Measurements from ENCODE around the gene SIRT7. TPM values are rescaled to one million over a fixed set of nuclear protein-coding genes. Genes with fewer than 3 reads are reported as not detected.
A peak's percentile ranks its signal among the peaks of the same experiment; 100 is the strongest.

SIRT7 gene
- total RNA-seq, 6 experiments from 2014 or later, result 16.2 to 20.7 (median 18.5) TPM

DNA sequence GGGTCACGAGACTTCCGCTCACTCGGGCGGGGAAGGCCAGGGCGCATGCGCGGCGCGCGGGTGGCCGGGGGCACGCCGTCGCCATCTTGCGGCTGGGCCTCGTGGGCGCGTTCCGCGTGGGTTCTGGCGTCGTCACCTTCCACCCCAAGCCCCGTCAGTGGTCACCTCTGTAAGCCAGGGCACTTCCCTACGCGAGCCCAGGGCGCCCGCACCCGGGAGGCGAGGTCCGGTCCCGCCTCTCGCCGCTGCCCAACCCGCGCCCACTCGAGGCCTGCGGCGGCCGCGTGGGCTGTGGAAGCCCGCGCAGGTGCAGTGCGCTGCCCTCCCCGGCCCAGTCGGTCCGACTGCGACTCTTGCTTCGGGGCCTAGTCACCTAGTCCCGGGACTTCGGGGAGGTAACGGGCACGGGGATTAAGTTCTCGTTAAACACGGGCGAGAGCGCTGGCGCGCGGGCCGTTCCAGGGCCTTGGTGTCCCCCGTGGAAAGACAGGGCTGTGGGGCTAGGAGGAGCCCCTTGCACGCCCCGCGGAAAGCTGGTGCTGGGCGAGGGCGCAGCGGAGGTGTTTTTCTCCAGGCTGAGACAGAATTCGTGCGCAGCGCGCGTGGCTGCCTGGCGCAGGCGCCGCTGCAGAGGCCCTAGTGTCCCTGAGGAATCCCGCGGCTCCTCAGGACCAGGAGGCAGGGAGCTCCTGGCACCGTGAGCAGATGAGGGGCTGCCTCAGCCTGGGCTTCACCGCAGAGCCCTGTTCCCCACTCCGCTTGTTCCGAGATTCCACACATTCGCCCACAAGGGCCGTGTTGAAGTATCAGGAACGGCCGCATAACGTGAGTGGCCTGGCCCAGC lies 46.4 kb downstream of the SIRT7 start:
- TF ChIP-seq, protein P1, sequence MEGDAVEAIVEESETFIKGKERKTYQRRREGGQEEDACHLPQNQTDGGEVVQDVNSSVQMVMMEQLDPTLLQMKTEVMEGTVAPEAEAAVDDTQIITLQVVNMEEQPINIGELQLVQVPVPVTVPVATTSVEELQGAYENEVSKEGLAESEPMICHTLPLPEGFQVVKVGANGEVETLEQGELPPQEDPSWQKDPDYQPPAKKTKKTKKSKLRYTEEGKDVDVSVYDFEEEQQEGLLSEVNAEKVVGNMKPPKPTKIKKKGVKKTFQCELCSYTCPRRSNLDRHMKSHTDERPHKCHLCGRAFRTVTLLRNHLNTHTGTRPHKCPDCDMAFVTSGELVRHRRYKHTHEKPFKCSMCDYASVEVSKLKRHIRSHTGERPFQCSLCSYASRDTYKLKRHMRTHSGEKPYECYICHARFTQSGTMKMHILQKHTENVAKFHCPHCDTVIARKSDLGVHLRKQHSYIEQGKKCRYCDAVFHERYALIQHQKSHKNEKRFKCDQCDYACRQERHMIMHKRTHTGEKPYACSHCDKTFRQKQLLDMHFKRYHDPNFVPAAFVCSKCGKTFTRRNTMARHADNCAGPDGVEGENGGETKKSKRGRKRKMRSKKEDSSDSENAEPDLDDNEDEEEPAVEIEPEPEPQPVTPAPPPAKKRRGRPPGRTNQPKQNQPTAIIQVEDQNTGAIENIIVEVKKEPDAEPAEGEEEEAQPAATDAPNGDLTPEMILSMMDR (IDR thresholded peaks at IDR 0.05), result peak; percentile 65
- no peaks in the 10 kb centered on the region for H3K9me3 Mint-ChIP-seq
- DNase-seq, result peak; percentile 88
- peak overlapping the region; percentile 83 for H3K4me3 Mint-ChIP-seq
- H3K27ac Mint-ChIP-seq, result peak overlapping the region; percentile 88
- peaks cover 31% of the 10 kb centered on the region for H3K4me1 Mint-ChIP-seq (ENCODE audit: low read depth)
- peaks cover 36% of the 10 kb centered on the region for H3K27me3 Mint-ChIP-seq (ENCODE audit: insufficient read depth)
- H3K36me3 Mint-ChIP-seq (ENCODE audit: low read depth), result peaks cover 14% of the 10 kb centered on the region

DNA sequence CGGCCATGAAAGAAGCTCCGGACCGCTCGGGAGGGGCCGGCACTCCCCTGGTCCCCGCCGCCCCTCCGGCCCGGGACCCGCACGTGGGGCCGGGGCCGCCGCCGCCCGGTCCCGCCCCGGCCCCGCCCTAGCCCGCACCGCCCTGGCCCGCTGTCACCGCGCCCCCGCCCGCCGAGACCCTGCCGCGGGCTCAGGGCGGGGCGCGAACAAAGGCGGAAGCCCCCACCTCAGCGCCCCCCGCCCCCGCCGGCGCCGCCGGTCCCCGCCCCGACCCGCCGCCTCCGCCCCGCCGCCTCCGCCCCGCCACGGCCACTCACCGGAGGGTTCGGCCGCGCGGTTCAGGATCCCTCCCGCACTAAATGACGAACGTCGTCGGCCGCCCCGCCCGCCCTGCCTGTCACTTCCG lies 47.0 kb downstream of the SIRT7 start, which contains the start of gene ARHGDIA:
Gene ARHGDIA, minus strand, starts transcription at position 357 of the 406 bp plus-strand sequence. CDS start 1,407 bp downstream, outside the sequence.
- Mint-ChIP-seq H3K27me3 (ENCODE audit: insufficient read depth) (peaks cover 43% of the 10 kb centered on the region), H3K4me1 (ENCODE audit: low read depth) (peaks cover 31% of the 10 kb centered on the region), H3K36me3 (ENCODE audit: low read depth) (peaks cover 14% of the 10 kb centered on the region), H3K27ac (peak within 1 kb of the TSS; percentile 93), H3K4me3 (peak within 1 kb of the TSS; percentile 92), H3K9me3 (no peaks in the 10 kb centered on the region)
- no peak for DNase-seq
- TF ChIP-seq, protein P1 (IDR thresholded peaks at IDR 0.05), result no peak

DNA sequence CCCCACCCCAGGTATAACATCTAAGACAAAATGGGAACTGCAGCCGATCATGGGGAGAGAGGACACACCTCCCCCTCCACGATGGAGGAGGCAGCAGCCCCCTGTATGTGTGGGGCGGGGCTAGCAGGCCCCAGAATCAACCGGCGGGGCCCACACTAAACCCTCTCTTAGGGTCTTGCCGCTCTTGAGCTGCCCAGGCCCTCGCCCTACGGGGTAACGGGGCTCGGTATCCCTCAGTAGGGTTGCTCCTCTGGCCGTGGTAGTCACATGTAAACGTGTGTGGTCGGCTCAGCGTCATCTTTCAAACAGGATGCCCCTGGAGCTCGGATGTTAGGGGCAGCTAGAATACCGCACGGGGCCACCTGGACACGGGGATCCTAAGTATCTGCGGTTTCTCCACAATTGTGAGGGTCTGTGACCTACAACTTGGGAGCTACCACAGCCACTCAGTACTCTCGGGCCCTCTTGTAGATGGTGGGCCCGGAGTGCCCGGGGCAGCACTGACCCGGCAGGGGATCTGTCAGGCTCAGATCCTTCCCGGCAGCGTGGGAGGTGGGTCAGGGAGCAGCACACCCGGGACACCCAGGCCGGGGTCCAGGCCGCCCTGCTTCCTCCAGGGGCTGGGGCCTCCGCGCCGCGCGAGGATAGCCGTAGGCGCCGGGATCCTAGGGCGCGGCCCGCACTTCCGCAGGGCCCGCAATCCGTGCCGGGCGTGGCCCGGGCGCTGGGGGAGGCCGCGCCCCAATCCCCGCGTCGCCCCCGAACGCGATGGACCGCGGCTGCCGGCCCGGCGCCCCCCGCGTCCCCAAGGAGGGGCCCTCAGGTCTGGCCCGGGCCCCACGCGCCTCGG lies 47.6 kb downstream of the SIRT7 start:
- Mint-ChIP-seq H3K4me3 (peak overlapping the region; percentile 92), H3K9me3 (peaks cover 3% of the 10 kb centered on the region; the same call in 1 of the 2 replicates), H3K27ac (peak overlapping the region; percentile 93), H3K36me3 (ENCODE audit: low read depth) (peaks cover 14% of the 10 kb centered on the region), H3K4me1 (ENCODE audit: low read depth) (peaks cover 31% of the 10 kb centered on the region), H3K27me3 (ENCODE audit: insufficient read depth) (peaks cover 49% of the 10 kb centered on the region)
- no peak for DNase-seq
- TF ChIP-seq, protein P1 (IDR thresholded peaks at IDR 0.05), result no peak

DNA sequence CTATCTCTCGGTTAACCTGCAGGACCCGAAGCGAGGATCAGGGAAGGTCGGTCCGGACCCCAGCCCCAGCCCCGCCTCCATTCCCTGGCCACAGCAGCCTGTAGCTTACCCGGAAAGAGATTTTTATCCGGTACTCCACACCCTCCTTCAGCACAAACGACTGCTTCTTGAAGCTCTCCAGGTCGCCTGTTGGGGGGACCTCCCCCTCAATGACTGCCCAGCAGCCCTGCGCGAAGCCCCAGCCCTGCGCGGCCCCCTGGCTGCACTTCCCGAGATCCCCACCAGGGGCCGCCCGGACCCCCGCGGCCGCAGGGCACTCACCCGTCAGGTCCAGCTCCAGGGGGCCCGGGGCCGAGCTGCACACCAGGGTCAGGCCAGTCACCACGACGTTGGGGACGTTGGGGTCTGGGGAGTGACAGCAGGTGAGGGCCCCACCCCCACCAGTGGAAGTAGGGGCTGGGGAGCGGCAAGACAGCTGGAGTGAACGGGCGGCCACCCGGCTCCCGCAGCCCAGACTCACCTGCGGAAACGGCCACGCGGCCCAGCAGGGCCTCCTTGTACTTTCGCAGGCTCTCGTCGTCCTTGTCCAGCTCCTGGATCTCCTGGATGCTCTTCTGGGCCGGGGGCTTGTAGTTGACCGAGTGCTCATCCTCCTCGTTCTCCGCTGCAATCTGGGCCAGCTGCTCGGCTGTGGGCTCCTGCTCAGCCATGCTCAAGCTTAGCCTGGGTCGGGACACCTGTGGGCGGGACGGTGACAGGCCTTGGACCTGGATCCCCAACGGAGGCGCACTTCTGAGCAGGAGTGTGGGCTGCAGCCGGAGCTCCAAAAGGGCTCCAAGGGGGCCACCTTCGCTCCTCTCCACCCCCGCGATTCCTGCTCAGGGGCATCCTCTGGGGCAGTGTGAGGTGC lies 48.5 kb downstream of the SIRT7 start:
- peaks cover 14% of the 10 kb centered on the region for H3K36me3 Mint-ChIP-seq (ENCODE audit: low read depth)
- H3K9me3 Mint-ChIP-seq, result peaks cover 5% of the 10 kb centered on the region; the same call in 1 of the 2 replicates
- peaks cover 58% of the 10 kb centered on the region for H3K27me3 Mint-ChIP-seq (ENCODE audit: insufficient read depth)
- peak overlapping the region; percentile 93 for H3K27ac Mint-ChIP-seq
- TF ChIP-seq, protein P1 (IDR thresholded peaks at IDR 0.05), result peak; percentile 98
- H3K4me3 Mint-ChIP-seq, result peak overlapping the region; percentile 92
- no peak for DNase-seq
- H3K4me1 Mint-ChIP-seq (ENCODE audit: low read depth), result peaks cover 31% of the 10 kb centered on the region
